RWPE2 (cell line): ENCODE results near the gene TGM5.
"Not testable (repeated sequence)": the region's sequence is repeated elsewhere in the genome, so short reads cannot be mapped to it uniquely, and the experiment has no call there.

ENCODE experiments used
- ATAC-seq: fragments of 200-7000 bp; cut with Tn5 transposase; 3 replicates; pipeline ENCODE4 v1.9.1; 2021; ENCODE audit warnings: low read depth
- DNase-seq: peaks from one replicate; pipeline ENCODE4 v3.0.0-alpha.2; 2020; ENCODE audit warnings: low spot score
- H3K27ac ChIP-seq: fragments of 450-650 bp; 2 replicates; pipeline ENCODE4 v1.5.1; 2017; ENCODE audit warnings: mild to moderate bottlenecking; ENCODE audit not compliant: poor library complexity, severe bottlenecking
- H3K27me3 ChIP-seq: fragments of 250-450 bp; sonication (Bioruptor Pico); 2 replicates; pipeline ENCODE4 v1.5.1; 2021; ENCODE audit warnings: mild to moderate bottlenecking, moderate library complexity; ENCODE audit not compliant: insufficient read depth, poor library complexity, severe bottlenecking
- H3K36me3 ChIP-seq: fragments of 250-450 bp; sonication (Bioruptor Pico); 2 replicates; pipeline ENCODE4 v1.5.1; 2020; ENCODE audit warnings: low read depth, mild to moderate bottlenecking, moderate library complexity
- H3K4me1 ChIP-seq: fragments of 250-450 bp; sonication (Bioruptor Pico); 2 replicates; pipeline ENCODE4 v1.5.1; 2021; ENCODE audit warnings: mild to moderate bottlenecking, moderate library complexity; ENCODE audit not compliant: insufficient read depth, poor library complexity, severe bottlenecking
- H3K4me3 ChIP-seq: fragments of 250-450 bp; sonication (Bioruptor Pico); 2 replicates; pipeline ENCODE4 v1.5.1; 2021; ENCODE audit warnings: mild to moderate bottlenecking, moderate library complexity; ENCODE audit not compliant: severe bottlenecking
- H3K9me3 ChIP-seq: fragments of 250-450 bp; sonication (Bioruptor Pico); 2 replicates; pipeline ENCODE4 v1.5.1; 2021; ENCODE audit warnings: mild to moderate bottlenecking, moderate library complexity; ENCODE audit not compliant: severe bottlenecking
- CTCF ChIP-seq: fragments of 450-650 bp; IDR thresholded peaks from one replicate; pipeline ENCODE4 v1.5.1; 2017; ENCODE audit warnings: mild to moderate bottlenecking, moderate library complexity; ENCODE audit not compliant: poor library complexity, severe bottlenecking

TGM5 gene

GRCh38 chr15:43299884-43300283, 33.2 kb upstream of the TGM5 start:
- Histone ChIP-seq H3K9me3 (peaks cover 2% of the 10 kb centered on the region), H3K27me3 (peaks cover 8% of the 10 kb centered on the region), H3K4me1 (no peaks in the 10 kb centered on the region), H3K4me3 (no peak overlapping the region), H3K27ac (no peak overlapping the region), H3K36me3 (no peaks in the 10 kb centered on the region)
- TF ChIP-seq CTCF, result no peak
- ATAC-seq, result no peak
- no peak for DNase-seq

GRCh38 chr15:43299411-43299810, 32.7 kb upstream of the TGM5 start:
- peaks cover 13% of the 10 kb centered on the region for H3K27me3 ChIP-seq
- no peak for DNase-seq
- no peak for ATAC-seq
- no peak overlapping the region for H3K4me3 ChIP-seq
- no peak overlapping the region for H3K27ac ChIP-seq
- no peak for TF ChIP-seq CTCF
- H3K36me3 ChIP-seq, result no peaks in the 10 kb centered on the region
- H3K4me1 ChIP-seq, result no peaks in the 10 kb centered on the region
- peaks cover 2% of the 10 kb centered on the region for H3K9me3 ChIP-seq

- H3K4me1 ChIP-seq, result no peaks in the 10 kb centered on the region
- H3K9me3 ChIP-seq, result peaks cover 2% of the 10 kb centered on the region
- no peak for DNase-seq
- no peak overlapping the region for H3K4me3 ChIP-seq
- H3K27me3 ChIP-seq, result peaks cover 18% of the 10 kb centered on the region
- TF ChIP-seq CTCF, result no peak
- H3K27ac ChIP-seq, result no peak overlapping the region
- no peak for ATAC-seq
- H3K36me3 ChIP-seq, result no peaks in the 10 kb centered on the region
These were observed 27.5 kb upstream of the TGM5 start for GRCh38 chr15:43294091-43294706.

GRCh38 chr15:43293432-43293831, 26.7 kb upstream of the TGM5 start:
- DNase-seq (no peak), ATAC-seq (no peak)
- peaks cover 2% of the 10 kb centered on the region for H3K9me3 ChIP-seq
- H3K27ac ChIP-seq, result no peak overlapping the region
- H3K36me3 ChIP-seq, result no peaks in the 10 kb centered on the region
- H3K4me1 ChIP-seq, result no peaks in the 10 kb centered on the region
- peaks cover 18% of the 10 kb centered on the region for H3K27me3 ChIP-seq
- no peak for TF ChIP-seq CTCF
- no peak overlapping the region for H3K4me3 ChIP-seq

GRCh38 chr15:43292375-43293078, 25.8 kb upstream of the TGM5 start:
- no peak for ATAC-seq
- no peak for DNase-seq
- no peaks in the 10 kb centered on the region for H3K4me1 ChIP-seq
- peaks cover 2% of the 10 kb centered on the region for H3K9me3 ChIP-seq
- H3K4me3 ChIP-seq, result no peak overlapping the region
- TF ChIP-seq CTCF, result no peak
- no peak overlapping the region for H3K27ac ChIP-seq
- no peaks in the 10 kb centered on the region for H3K36me3 ChIP-seq
- peaks cover 18% of the 10 kb centered on the region for H3K27me3 ChIP-seq

GRCh38 chr15:43289656-43290055, 22.9 kb upstream of the TGM5 start:
- not testable (repeated sequence) for H3K4me1 ChIP-seq, H3K4me3 ChIP-seq, ATAC-seq, H3K36me3 ChIP-seq, H3K27me3 ChIP-seq, H3K27ac ChIP-seq, DNase-seq, H3K9me3 ChIP-seq
